GM19240 (cell line): ENCODE measurements around the gene KCNJ3.
"Not testable (repeated sequence)": the region's sequence is repeated elsewhere in the genome, so short reads cannot be mapped to it uniquely, and the experiment has no call there.

ENCODE experiments used
- DNase-seq: peaks from one replicate; pipeline ENCODE4 v3.0.0; 2011; ENCODE audit warnings: low spot score; ENCODE audit not compliant: insufficient read length

KCNJ3 gene

GRCh38 chr2:154844513-154844912, 146.0 kb downstream of the KCNJ3 start:
- no peak for DNase-seq

DNA sequence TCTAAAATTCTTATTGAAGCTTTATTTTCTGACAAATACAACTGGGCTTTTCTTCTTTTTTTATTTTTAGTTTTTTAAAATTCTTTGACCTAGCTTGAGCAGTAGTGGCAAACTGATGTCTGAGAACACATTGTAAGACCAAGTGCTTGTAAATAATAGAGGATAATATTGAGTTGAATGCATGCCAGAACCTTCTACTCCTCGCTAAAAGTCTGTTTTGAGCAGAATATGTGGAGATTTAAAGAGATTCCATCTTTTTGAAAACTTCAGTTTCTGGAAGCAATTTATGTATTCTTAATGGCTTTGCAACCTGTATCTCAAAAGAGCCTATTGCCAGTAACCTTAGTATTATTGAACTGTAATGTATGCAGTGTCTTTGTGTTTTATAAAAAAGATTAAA, 148.3 kb downstream of the KCNJ3 start:
- no peak for DNase-seq

DNA sequence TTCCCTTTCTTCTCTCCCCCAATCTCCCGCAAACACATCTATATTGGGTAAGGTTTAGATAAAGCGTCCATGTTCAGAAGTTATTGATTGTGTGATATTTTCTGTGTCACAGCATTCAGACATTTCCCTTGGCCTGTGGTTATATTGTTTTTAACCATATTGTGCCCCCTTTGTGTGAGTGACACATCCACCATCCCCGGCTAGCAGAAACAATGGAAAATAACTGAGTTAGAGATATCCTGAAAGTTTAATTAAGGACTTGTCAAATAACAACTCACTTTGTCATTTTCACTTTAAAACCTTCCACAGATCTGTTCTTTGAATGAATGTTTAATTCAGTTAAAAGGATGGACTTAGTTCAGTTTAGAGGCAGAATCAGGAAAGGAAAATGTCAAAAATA, 151.0 kb downstream of the KCNJ3 start:
- no peak for DNase-seq

DNA sequence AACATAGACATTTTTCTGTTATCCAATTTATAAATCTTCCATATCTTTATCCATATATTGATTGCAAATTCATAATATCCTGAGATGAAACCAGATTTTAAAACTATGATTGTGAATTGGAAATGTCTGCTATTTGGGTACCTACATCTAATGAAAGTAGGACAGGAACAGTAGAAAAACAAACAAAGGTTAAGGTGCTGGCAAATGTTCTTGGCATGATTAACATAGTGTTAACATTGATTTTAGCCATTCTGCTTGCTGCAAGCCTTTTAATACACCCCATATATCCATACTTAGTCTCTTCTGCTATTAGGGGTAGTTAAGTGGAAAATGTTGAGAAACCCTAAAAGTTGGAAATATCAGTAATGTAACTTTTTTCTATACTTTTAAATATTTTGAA, 152.0 kb downstream of the KCNJ3 start:
- no peak for DNase-seq

GRCh38 chr2:154855138-154855537, 156.6 kb downstream of the KCNJ3 start:
- no peak for DNase-seq

DNA sequence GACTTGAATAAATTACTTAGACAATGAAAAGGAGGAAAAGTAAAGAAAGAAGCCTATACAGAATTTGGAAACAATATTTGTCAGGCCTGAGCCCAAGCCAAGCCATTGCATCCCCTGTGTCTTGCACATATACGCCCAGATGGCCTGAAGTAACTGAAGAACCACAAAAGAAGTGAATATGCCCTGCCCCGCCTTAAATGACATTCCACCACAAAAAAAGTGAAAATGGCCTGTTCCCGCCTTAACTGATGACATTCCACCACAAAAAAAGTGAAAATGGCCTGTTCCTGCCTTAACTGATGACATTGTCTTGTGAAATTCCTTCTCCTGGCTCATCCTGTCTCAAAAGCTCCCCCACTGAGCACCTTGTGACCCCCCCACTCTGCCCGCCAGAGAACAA, 168.7 kb downstream of the KCNJ3 start:
- not testable (repeated sequence) for DNase-seq

GRCh38 chr2:154875999-154876398, 177.5 kb downstream of the KCNJ3 start:
- no peak for DNase-seq

- DNase-seq, result no peak
These were observed 184.2 kb downstream of the KCNJ3 start for GRCh38 chr2:154882725-154883124.

DNA sequence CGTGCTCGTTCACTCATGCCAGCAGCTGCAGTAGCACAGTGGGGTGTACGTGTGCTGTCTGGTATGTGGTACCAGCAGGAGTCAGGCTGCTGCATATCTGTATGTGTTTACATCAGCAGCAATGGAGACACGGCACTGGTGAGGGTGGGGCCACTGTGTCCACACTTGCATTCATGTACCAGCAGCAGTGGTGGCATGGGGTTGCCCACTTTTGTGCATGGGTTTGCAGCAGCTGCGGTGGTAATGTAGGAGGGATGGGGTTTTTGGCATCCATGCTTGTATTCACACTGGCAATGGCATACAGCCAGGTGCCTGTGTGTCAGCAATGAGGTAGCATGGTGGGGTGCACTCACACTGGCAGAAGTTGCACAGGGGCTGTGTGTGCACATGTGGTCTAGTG, 187.8 kb downstream of the KCNJ3 start:
- DNase-seq, result no peak

DNA sequence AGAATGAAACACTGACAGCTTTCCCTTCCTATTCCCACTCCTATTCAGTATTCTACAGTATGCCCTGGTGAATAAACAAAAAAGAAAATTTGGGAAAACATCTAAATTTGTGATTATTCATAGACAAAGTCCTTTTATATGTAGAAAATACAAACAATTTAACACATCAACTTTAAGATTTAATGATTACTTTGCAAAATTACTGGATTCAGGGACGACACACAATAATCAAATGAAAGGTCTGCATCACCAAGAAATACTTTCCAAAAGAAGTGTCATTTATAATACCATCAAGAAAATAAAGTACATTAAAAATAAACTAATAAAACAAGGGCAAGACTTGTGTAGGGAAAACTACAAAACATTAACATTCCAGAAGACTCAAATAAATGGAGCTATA, 199.8 kb downstream of the KCNJ3 start:
- no peak for DNase-seq

DNA sequence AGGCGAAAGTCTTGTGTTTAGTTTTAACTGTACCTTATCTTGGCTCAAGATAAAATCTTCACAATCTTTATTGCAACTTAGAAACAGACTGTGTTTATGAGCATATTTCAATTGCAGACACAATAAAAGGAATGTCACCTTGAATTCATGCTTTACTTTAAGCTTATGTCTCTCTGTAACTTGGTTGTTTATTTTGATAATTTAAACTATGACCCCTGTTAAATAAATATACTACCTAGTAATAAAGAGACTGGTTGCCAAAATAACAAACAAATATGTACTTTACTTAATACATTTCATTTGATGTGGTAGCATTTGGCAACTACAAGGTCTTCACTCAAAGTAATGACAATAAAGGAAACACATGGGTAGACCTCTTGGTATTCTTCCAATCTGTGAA, 202.6 kb downstream of the KCNJ3 start:
- DNase-seq, result no peak
